IPS-15b (cell line): ENCODE results near the gene NFKBIZ.

Source experiments
- H3K27me3 ChIP-seq: one replicate; pipeline ENCODE4 v1.6.1; 2013; ENCODE audit warnings: low read length; ENCODE audit not compliant: control insufficient read depth, insufficient read depth
- H3K36me3 ChIP-seq: one replicate; pipeline ENCODE4 v1.6.1; 2013; ENCODE audit warnings: low read length; ENCODE audit not compliant: control insufficient read depth, insufficient read depth
- H3K4me1 ChIP-seq: one replicate; pipeline ENCODE4 v1.6.1; 2013; ENCODE audit warnings: mild to moderate bottlenecking, low read length; ENCODE audit not compliant: control insufficient read depth, insufficient read depth
- H3K4me3 ChIP-seq: one replicate; pipeline ENCODE4 v1.5.1; 2013; ENCODE audit warnings: low read depth, low read length
- H3K9ac ChIP-seq: one replicate; pipeline ENCODE4 v1.6.1; 2013; ENCODE audit warnings: low read depth, mild to moderate bottlenecking, low read length
- H3K9me3 ChIP-seq: one replicate; pipeline ENCODE4 v1.6.1; 2013; ENCODE audit warnings: mild to moderate bottlenecking, low read length; ENCODE audit not compliant: control insufficient read depth, insufficient read depth

NFKBIZ gene

GRCh38 chr3:101813817-101814440, 35.4 kb upstream of the NFKBIZ start:
- peaks cover 8% of the 10 kb centered on the region for H3K4me1 ChIP-seq
- H3K4me3 ChIP-seq: no peak overlapping the region
- no peaks in the 10 kb centered on the region for H3K27me3 ChIP-seq
- no peaks in the 10 kb centered on the region for H3K36me3 ChIP-seq
- H3K9ac ChIP-seq: no peak overlapping the region
- no peaks in the 10 kb centered on the region for H3K9me3 ChIP-seq

GRCh38 chr3:101814835-101815234, 34.5 kb upstream of the NFKBIZ start:
- Histone ChIP-seq H3K27me3 (no peaks in the 10 kb centered on the region), H3K9me3 (no peaks in the 10 kb centered on the region), H3K4me3 (no peak overlapping the region), H3K36me3 (no peaks in the 10 kb centered on the region), H3K9ac (no peak overlapping the region), H3K4me1 (peaks cover 4% of the 10 kb centered on the region)

DNA sequence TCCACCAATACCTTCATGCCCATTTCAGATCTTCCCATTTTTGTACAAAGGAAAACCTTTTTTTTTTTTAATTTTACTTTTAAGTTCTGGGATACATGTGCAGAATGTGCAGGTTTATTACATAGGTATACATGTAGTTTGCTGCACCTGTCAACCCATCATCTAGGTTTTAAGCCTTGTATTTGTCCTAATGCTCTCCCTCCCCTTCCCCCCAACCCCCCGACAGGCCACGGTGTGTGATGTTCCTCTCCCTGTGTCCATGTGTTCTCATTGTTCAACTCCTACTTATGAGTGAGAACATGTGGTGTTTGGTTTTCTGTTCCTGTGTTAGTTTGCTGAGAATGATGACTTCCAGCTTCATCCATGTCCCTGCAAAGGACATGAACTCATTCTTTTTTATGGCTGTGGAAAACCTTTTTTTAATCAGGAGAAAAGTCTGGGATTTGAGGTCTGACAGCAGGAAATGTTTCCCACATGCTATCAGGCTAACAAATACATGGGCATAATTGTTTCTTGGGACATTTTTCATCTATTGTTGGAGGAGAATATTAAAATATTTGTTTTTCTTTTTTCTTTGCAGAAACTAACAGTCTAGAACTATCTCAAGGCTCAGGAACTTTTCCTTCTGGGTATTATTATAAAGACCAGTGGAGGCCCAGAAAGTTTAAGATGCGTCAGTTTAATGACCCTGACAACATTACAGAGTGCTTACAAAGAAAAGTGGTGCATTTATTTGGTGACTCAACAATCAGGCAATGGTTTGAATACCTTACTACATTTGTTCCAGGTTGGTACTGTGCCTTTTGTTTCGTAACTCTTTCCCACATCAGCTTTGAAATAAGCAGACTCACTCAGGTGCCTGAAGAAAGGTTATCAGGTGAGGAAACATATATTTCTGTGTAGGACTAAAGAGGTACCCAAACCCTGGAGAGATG, 32.8 kb upstream of the NFKBIZ start:
- H3K9ac ChIP-seq: no peak overlapping the region
- H3K36me3 ChIP-seq: peaks cover 2% of the 10 kb centered on the region
- H3K4me1 ChIP-seq: peaks cover 4% of the 10 kb centered on the region
- H3K27me3 ChIP-seq: no peaks in the 10 kb centered on the region
- no peak overlapping the region for H3K4me3 ChIP-seq
- no peaks in the 10 kb centered on the region for H3K9me3 ChIP-seq

DNA sequence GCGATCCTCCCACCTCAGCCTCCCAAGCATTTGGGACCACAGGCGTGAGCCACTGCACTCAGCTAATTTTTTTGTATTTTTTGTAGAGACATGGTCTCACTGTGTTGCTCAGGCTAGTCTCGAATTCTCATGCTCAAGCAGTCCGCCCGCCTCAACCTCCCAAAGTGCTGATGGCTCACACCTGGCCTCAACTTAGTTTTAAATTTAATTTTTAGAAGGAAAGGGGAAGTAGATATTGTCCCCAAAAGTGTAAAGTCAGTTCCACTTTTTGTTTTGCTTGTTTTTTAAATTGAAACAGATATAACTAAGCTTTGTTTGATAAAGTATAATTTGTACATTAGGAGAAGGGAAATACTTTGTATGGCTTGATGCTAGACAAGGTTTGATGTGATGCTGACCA, 31.3 kb upstream of the NFKBIZ start:
- Histone ChIP-seq H3K9ac (no peak overlapping the region), H3K4me1 (peaks cover 4% of the 10 kb centered on the region), H3K4me3 (no peak overlapping the region), H3K27me3 (no peaks in the 10 kb centered on the region), H3K9me3 (no peaks in the 10 kb centered on the region), H3K36me3 (peaks cover 5% of the 10 kb centered on the region)

- H3K9ac ChIP-seq: no peak overlapping the region
Measured at GRCh38 chr3:101819649-101820206, 29.6 kb upstream of the NFKBIZ start.

GRCh38 chr3:101821503-101821902, 27.8 kb upstream of the NFKBIZ start:
- no peaks in the 10 kb centered on the region for H3K27me3 ChIP-seq
- no peak overlapping the region for H3K4me3 ChIP-seq
- no peaks in the 10 kb centered on the region for H3K4me1 ChIP-seq
- H3K9me3 ChIP-seq: no peaks in the 10 kb centered on the region
- H3K9ac ChIP-seq: no peak overlapping the region
- H3K36me3 ChIP-seq: peaks cover 5% of the 10 kb centered on the region

More at GRCh38 chr3:101819649-101820206, 29.6 kb upstream of the NFKBIZ start:
- H3K4me1 ChIP-seq: no peaks in the 10 kb centered on the region
- no peak overlapping the region for H3K4me3 ChIP-seq
- H3K36me3 ChIP-seq: peaks cover 5% of the 10 kb centered on the region
- no peaks in the 10 kb centered on the region for H3K27me3 ChIP-seq
- no peaks in the 10 kb centered on the region for H3K9me3 ChIP-seq

DNA sequence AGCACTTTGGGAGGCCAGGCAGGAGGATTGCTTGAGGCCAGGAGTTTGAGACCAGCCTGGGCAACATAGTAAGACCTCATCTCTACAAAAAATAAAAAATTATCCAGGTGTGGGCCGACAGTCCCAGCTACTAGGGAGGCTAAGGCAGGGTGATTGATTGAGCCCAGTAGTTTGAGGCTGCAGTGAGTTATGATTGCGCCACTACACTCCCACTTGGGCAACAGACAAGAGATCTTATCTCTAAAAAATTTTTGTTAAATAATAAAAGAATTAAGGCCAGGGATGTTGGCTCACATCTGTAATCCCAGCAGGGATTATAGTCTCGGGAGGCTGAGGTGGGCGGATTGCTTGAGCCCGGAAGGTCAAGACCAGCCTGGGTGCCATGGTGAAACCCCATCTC, 25.8 kb upstream of the NFKBIZ start:
- H3K9me3 ChIP-seq: no peaks in the 10 kb centered on the region
- H3K4me1 ChIP-seq: no peaks in the 10 kb centered on the region
- peaks cover 5% of the 10 kb centered on the region for H3K36me3 ChIP-seq
- H3K27me3 ChIP-seq: no peaks in the 10 kb centered on the region
- no peak overlapping the region for H3K9ac ChIP-seq
- H3K4me3 ChIP-seq: no peak overlapping the region

DNA sequence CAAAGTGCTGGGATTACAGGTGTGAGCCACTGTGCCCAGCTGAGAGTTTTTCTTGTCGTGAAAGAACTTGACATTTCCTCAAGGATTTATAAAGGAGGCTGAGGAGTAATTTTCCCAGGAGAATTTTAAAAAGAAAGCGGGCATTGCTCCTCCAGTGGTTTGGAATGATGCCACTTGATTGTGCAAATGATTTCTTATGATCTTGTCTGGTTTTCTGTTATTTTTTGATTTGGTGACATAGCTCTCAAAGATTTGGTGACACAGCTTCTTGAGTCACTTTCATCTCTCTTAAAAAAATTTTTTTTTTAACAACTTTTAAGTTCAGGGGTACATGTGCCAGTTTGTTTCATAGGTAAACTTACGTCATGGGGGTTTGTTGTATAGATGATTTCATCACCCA, 24.6 kb upstream of the NFKBIZ start:
- Histone ChIP-seq H3K4me1 (peaks cover 3% of the 10 kb centered on the region), H3K36me3 (peaks cover 5% of the 10 kb centered on the region)

GRCh38 chr3:101825904-101826445, 23.3 kb upstream of the NFKBIZ start:
- H3K36me3 ChIP-seq: peaks cover 5% of the 10 kb centered on the region
- peaks cover 3% of the 10 kb centered on the region for H3K4me1 ChIP-seq
- no peak overlapping the region for H3K4me3 ChIP-seq
- H3K27me3 ChIP-seq: no peaks in the 10 kb centered on the region
- H3K9ac ChIP-seq: no peak overlapping the region
- H3K9me3 ChIP-seq: no peaks in the 10 kb centered on the region

More for the DNA sequence above, 24.6 kb upstream of the NFKBIZ start:
- H3K27me3 ChIP-seq: no peaks in the 10 kb centered on the region
- H3K9ac ChIP-seq: no peak overlapping the region
- H3K9me3 ChIP-seq: no peaks in the 10 kb centered on the region
- no peak overlapping the region for H3K4me3 ChIP-seq

DNA sequence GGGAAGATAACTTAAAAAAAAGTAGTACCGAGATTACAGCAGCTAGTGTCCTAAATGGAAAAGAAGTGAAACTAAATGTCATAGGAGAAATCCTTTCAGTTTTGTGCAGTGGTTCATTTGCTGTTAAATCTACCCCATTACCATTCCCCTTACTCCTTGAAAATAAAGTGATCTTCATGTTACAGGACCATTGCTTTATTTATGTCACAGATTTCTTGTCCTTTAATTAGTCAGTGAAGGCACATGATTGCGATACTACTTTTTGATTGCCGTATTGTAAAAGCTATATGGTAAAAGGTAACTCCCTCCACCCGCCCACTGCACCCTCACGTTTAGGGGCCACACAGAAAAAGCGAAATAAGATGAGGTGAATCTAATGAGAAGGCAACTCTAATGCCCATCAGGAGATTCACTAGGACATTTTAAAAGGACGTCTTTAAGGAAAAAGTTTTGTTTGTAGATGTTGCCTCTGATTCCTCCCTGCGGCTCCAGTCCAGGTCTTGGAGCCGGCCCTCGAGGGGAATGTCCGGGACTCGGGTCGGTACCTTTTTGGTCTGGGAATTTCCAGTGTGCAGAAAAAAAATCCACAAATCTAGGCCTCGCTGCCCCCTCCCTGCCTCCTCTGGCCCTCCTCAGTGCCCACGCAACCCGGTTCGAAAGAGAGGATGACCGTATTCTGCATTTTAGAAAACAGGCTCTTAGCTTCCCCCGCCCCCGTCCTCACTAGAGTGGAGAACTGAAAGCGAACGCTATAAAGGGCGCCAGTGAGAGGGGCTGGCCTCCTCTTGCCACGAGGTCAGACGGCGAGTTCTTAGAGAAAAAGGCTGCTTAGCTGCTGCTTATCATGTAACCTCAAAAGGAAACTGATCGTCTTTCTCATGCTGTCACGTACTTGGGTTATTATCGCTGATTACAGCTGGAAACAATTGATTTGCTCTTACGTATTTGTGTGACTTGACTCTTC, 21.8 kb upstream of the NFKBIZ start:
- H3K4me1 ChIP-seq: peaks cover 3% of the 10 kb centered on the region
- H3K4me3 ChIP-seq: peak overlapping the region; percentile 75
- H3K9ac ChIP-seq: peak overlapping the region; percentile 81
- H3K27me3 ChIP-seq: no peaks in the 10 kb centered on the region
- no peaks in the 10 kb centered on the region for H3K9me3 ChIP-seq
- no peaks in the 10 kb centered on the region for H3K36me3 ChIP-seq

DNA sequence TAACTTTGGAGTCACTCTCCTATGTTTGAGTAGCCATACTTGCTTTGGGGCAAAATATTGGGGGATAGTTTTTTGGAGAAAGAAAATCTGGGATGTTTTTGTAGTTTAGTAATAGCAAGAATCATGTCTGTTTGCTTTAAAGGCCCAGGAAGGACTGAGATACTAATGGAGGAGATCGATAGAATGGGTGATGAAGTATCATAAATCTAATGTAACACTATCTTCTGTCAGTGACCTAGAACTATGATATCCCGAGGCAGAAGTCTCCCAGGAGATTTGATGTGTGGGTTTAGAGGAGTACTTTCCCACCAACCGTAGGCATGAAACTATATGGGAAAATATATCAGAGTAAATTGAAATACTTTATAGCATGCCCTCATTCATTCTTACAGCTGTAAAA, 21.0 kb upstream of the NFKBIZ start:
- no peaks in the 10 kb centered on the region for H3K36me3 ChIP-seq
- H3K9ac ChIP-seq: no peak overlapping the region
- H3K9me3 ChIP-seq: no peaks in the 10 kb centered on the region
- H3K27me3 ChIP-seq: no peaks in the 10 kb centered on the region
- peaks cover 3% of the 10 kb centered on the region for H3K4me1 ChIP-seq
- H3K4me3 ChIP-seq: peak overlapping the region; percentile 75
